Measurements from ENCODE around the gene TNFSF11. TPM values are rescaled to one million over a fixed set of nuclear protein-coding genes. Genes with fewer than 3 reads are reported as not detected.

The TNFSF11 gene
- total RNA-seq, 1 experiment from 2014 or later: 3.5 TPM

DNA sequence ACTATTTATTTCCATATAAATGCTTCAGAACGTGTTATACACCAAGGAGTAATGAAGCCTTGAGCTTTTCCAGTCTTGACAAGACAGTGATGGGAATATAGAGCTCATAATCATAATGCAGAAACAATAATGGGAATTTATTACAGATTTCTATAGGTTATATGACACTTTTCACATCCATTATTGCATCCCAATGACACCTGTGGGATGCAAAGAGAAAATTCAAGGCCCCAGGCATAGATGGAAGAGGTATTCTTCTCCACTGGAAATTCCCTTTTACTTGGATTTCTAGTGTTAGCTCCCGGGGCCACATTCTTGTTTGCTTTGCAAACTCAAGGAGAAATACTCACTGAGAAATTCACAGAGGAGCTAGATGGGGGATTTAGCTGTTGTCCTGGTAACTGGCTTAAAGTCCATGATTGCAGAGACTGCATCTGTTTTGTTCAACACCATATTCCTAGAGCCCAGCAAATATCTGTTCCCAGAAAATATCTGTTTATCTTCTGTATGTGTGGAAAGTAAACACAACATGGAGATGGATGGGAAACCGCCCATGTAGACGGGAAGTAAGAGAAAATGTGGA lies 30.6 kb upstream of the TNFSF11 start:
- H3K4me2 ChIP-seq (ENCODE audit: insufficient read depth, insufficient read length, low read length): no peak overlapping the region
- H4K5ac ChIP-seq (ENCODE audit: insufficient read length, low read depth, low read length): no peak overlapping the region
- H3K36me3 Mint-ChIP-seq (ENCODE audit: insufficient read depth in 1 of 3, low read depth in 3 of 3): no peaks in the 10 kb centered on the region
- no peak overlapping the region for H3K4ac ChIP-seq (ENCODE audit: low read depth, low read length)
- H3K4me1 Mint-ChIP-seq: peaks cover 20 to 22% of the 10 kb centered on the region in 2 experiments
- H3T11ph ChIP-seq (ENCODE audit: low read length): no peak overlapping the region
- H3K27me3 ChIP-seq (ENCODE audit: insufficient read depth, low read length): no peaks in the 10 kb centered on the region
- H3K79me1 ChIP-seq (ENCODE audit: insufficient read depth, low read depth, low read length, poor library complexity, severe bottlenecking): no peaks in the 10 kb centered on the region
- no peak overlapping the region for H2BK20ac ChIP-seq (ENCODE audit: low read depth, low read length, poor library complexity, severe bottlenecking)
- peaks cover 2% of the 10 kb centered on the region for H3K4me1 ChIP-seq (ENCODE audit: insufficient read depth, low read length)
- H2AK5ac ChIP-seq (ENCODE audit: insufficient read length, low read length): no peak overlapping the region
- no peak overlapping the region for H2BK15ac ChIP-seq (ENCODE audit: low read depth, low read length)
- H4K8ac ChIP-seq (replicated peaks; ENCODE audit: insufficient read length, low read depth, low read length): no peak overlapping the region
- no peak for DNase-seq
- no peak overlapping the region for H3K4me3 Mint-ChIP-seq
- H2AFZ ChIP-seq (ENCODE audit: low read length): no peak overlapping the region
- H3K27me3 Mint-ChIP-seq (ENCODE audit: low read depth): no peaks in the 10 kb centered on the region
- H3K9ac ChIP-seq (ENCODE audit: extremely low read depth, insufficient read length, low read length): no peak overlapping the region
- no peak overlapping the region for H2BK5ac ChIP-seq (ENCODE audit: insufficient read length, low read length)
- H3K27ac Mint-ChIP-seq: no peak overlapping the region; a peak in 1 of 7 replicates
- no peak overlapping the region for H2BK120ac ChIP-seq (ENCODE audit: low read depth, low read length, poor library complexity, severe bottlenecking)
- H3K14ac ChIP-seq (ENCODE audit: insufficient read depth, low read length): no peak overlapping the region
- WGBS (ENCODE audit: extremely low coverage, insufficient read length, low lambda C conversion rate): no CpG with 5 or more reads among the region's 4 CpGs
- no peak overlapping the region for H4K91ac ChIP-seq (ENCODE audit: insufficient read length, low read depth, low read length)
- no peak overlapping the region for H3K23ac ChIP-seq (ENCODE audit: insufficient read length, low read depth, low read length)
- no peaks in the 10 kb centered on the region for H3K23me2 ChIP-seq (ENCODE audit: insufficient read length, low read depth, low read length, poor library complexity, severe bottlenecking)
- no peak overlapping the region for H3K18ac ChIP-seq (ENCODE audit: insufficient read length, low read depth, low read length)
- H3K9me3 Mint-ChIP-seq: no peaks in the 10 kb centered on the region
- H3K27ac ChIP-seq (ENCODE audit: insufficient read length, low read depth, low read length): no peak overlapping the region
- no peaks in the 10 kb centered on the region for H3K9me3 ChIP-seq (ENCODE audit: control insufficient read depth, low read depth, low read length)
- H4K20me1 ChIP-seq (ENCODE audit: control insufficient read depth, insufficient read depth, insufficient read length): no peaks in the 10 kb centered on the region
- H3K79me2 ChIP-seq (ENCODE audit: insufficient read depth, low read length): no peaks in the 10 kb centered on the region
- no peak for TF ChIP-seq CTCF (conservative IDR thresholded peaks at IDR 0.05)
- H2BK12ac ChIP-seq (ENCODE audit: insufficient read length, low read depth, low read length): no peak overlapping the region
- H3K56ac ChIP-seq (ENCODE audit: insufficient read length, low read depth, low read length): no peak overlapping the region
